Breast epithelium (tissue), 4 donors: ENCODE results near the gene MPPE1. TPM values are rescaled to one million over a fixed set of nuclear protein-coding genes. Genes with fewer than 3 reads are reported as not detected.
A peak's percentile ranks its signal among the peaks of the same experiment; 100 is the strongest.

Source experiments
- DNase-seq, 2 donors: peaks; one replicate each; pipeline ENCODE4 v3.0.0-alpha.2; 2019; ENCODE audit warnings: low spot score in 2 of 2
- H3K27ac ChIP-seq, 2 donors: fragments of 200-600 bp; sonication (generic) in 1 of 2; one replicate each; pipeline ENCODE4 v1.5.1; 2016 to 2019; ENCODE audit warnings: mild to moderate bottlenecking in 1 of 2
- H3K27me3 ChIP-seq, 2 donors: fragments of 200-600 bp; sonication (generic) in 1 of 2; one replicate each; pipeline versions ENCODE4 v1.5.1 to v1.6.0; 2017 to 2019; ENCODE audit warnings: control low read depth in 1 of 2, mild to moderate bottlenecking in 1 of 2
- H3K36me3 ChIP-seq: fragments of 200-600 bp; one replicate; pipeline ENCODE4 v1.5.1; 2019
- H3K4me1 ChIP-seq, 2 donors: fragments of 200-600 bp; sonication (generic); one replicate each; pipeline ENCODE4 v1.5.1; 2016 to 2019; ENCODE audit warnings: control low read depth in 1 of 2
- H3K4me3 ChIP-seq, 3 donors: fragments of 200-600 bp; sonication (generic); 1 replicate in 2 of 3; 2 replicates in 1 of 3; pipeline ENCODE4 v1.5.1; 2016 to 2019; ENCODE audit warnings: mild to moderate bottlenecking in 3 of 3, moderate library complexity in 2 of 3
- H3K9me3 ChIP-seq, 2 donors: fragments of 200-600 bp; sonication (generic) in 1 of 2; one replicate each; pipeline ENCODE4 v1.5.1; 2016 to 2019; ENCODE audit warnings: control low read depth in 1 of 2
- POLR2A ChIP-seq: fragments of 450-650 bp; IDR thresholded peaks from one replicate; pipeline ENCODE4 v1.6.1; 2016; ENCODE audit warnings: antibody characterized with exemption, mild to moderate bottlenecking, moderate library complexity
- POLR2AphosphoS5 ChIP-seq, 3 donors: sonication (generic); formaldehyde crosslinking; IDR thresholded peaks; one replicate each; pipeline ENCODE4 v1.6.1; 2017; ENCODE audit warnings: antibody characterized with exemption in 3 of 3
- intact Hi-C: fragments of 100-400 bp; cut with DNase I; formaldehyde crosslinking; loops from one replicate; pipeline ENCODE4 v1.15.1; 2023; ENCODE audit warnings: low total_unique reads
- total RNA-seq, 3 donors: library from RNA; depleted of rRNA; stranded (reverse); fragments of >200 nt; gene quantifications; one replicate each; pipeline ENCODE4 v1.1.0, GENCODE V29; 2016
- TF ChIP-seq, protein P1 (sequence below), 3 donors: fragments of 450-650 bp; IDR thresholded peaks; one replicate each; pipeline ENCODE4 v1.5.1; 2016 to 2017; ENCODE audit warnings: antibody characterized with exemption in 3 of 3, mild to moderate bottlenecking in 3 of 3, moderate library complexity in 3 of 3

MPPE1 gene
- total RNA-seq, 3 donors from 2014 or later = 15.4 to 46.0 (median 31.5) TPM

- intact Hi-C loops = loop anchor here (5.0 kb wide), 1 partner anchor 39 kb away; the partner anchor contains the start of gene IMPA2
- Histone ChIP-seq H3K4me1 (no peaks in the 10 kb centered on the region), H3K36me3 (no peaks in the 10 kb centered on the region), H3K9me3 (no peaks in the 10 kb centered on the region), H3K27me3 (no peaks in the 10 kb centered on the region), H3K27ac (no peak overlapping the region), H3K4me3 (no peak overlapping the region)
- TF ChIP-seq POLR2A (no peak), POLR2AphosphoS5 (IDR thresholded peaks at IDR 0.05) (no peak)
- TF ChIP-seq, protein P1, sequence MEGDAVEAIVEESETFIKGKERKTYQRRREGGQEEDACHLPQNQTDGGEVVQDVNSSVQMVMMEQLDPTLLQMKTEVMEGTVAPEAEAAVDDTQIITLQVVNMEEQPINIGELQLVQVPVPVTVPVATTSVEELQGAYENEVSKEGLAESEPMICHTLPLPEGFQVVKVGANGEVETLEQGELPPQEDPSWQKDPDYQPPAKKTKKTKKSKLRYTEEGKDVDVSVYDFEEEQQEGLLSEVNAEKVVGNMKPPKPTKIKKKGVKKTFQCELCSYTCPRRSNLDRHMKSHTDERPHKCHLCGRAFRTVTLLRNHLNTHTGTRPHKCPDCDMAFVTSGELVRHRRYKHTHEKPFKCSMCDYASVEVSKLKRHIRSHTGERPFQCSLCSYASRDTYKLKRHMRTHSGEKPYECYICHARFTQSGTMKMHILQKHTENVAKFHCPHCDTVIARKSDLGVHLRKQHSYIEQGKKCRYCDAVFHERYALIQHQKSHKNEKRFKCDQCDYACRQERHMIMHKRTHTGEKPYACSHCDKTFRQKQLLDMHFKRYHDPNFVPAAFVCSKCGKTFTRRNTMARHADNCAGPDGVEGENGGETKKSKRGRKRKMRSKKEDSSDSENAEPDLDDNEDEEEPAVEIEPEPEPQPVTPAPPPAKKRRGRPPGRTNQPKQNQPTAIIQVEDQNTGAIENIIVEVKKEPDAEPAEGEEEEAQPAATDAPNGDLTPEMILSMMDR (IDR thresholded peaks at IDR 0.05) = no peak
- no peak for DNase-seq
These were observed 35.4 kb upstream of the MPPE1 start for GRCh38 chr18:11943551-11943950.

GRCh38 chr18:11940956-11941355 is 32.8 kb upstream of the MPPE1 start:
- intact Hi-C loops = loop anchor here (5.0 kb wide), 1 partner anchor 41 kb away; the partner anchor contains the start of gene IMPA2

DNA sequence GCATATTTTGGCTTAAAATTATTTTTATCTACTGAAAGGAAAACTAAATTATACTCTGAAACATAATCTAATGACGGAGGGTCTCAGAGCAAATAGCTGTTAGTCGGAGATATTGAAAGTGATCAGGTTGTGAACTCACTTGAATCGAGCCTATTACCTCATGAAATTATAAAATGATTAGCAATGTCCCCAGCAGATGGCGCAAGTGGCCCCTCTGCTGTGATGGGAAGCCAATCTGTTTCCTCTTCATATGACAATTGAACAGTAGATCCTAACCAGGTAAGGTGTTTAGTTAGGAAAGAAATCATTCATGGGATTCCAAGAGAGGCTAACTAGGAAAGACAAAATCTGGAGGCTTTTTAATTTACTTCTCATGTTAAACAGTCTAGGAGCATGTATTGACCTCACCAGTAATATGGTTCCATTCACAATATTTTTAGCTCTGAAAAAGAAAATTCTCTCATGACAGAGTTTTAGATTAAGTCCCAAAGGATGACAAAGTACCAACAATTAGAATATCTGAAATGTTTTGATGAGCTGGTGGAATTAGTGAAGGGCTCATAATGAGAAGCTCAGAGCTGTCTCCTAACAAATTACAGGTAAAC is 29.9 kb upstream of the MPPE1 start:
- no peaks in the 10 kb centered on the region for H3K4me1 ChIP-seq
- no peaks in the 10 kb centered on the region for H3K36me3 ChIP-seq
- H3K4me3 ChIP-seq = no peak overlapping the region
- intact Hi-C loops = no loop called here
- H3K27me3 ChIP-seq = no peaks in the 10 kb centered on the region
- TF ChIP-seq, protein P1 (IDR thresholded peaks at IDR 0.05) = peak; percentile 32 to 87 (median 80)
- TF ChIP-seq POLR2A (no peak), POLR2AphosphoS5 (IDR thresholded peaks at IDR 0.05) (peak in 1 of 3 donors; percentile 34)
- no peak overlapping the region for H3K27ac ChIP-seq
- no peaks in the 10 kb centered on the region for H3K9me3 ChIP-seq
- peak; percentile 73 for DNase-seq

More at GRCh38 chr18:11940956-11941355, 32.8 kb upstream of the MPPE1 start:
- no peaks in the 10 kb centered on the region for H3K4me1 ChIP-seq
- DNase-seq = no peak
- H3K4me3 ChIP-seq = no peak overlapping the region
- TF ChIP-seq POLR2AphosphoS5 (IDR thresholded peaks at IDR 0.05) (no peak), POLR2A (no peak)
- TF ChIP-seq, protein P1 (IDR thresholded peaks at IDR 0.05) = no peak
- H3K27me3 ChIP-seq = no peaks in the 10 kb centered on the region
- H3K9me3 ChIP-seq = no peaks in the 10 kb centered on the region
- H3K27ac ChIP-seq = no peak overlapping the region
- no peaks in the 10 kb centered on the region for H3K36me3 ChIP-seq

- no peak for DNase-seq
- H3K27ac ChIP-seq = no peak overlapping the region
- H3K4me1 ChIP-seq = no peaks in the 10 kb centered on the region
- no peaks in the 10 kb centered on the region for H3K9me3 ChIP-seq
- no peaks in the 10 kb centered on the region for H3K27me3 ChIP-seq
- TF ChIP-seq POLR2A (no peak), POLR2AphosphoS5 (IDR thresholded peaks at IDR 0.05) (no peak)
- TF ChIP-seq, protein P1 (IDR thresholded peaks at IDR 0.05) = no peak
- no peaks in the 10 kb centered on the region for H3K36me3 ChIP-seq
- intact Hi-C loops = no loop called here
- H3K4me3 ChIP-seq = no peak overlapping the region
These were observed 24.3 kb upstream of the MPPE1 start for GRCh38 chr18:11932393-11932792.

GRCh38 chr18:11927497-11927896 is 19.4 kb upstream of the MPPE1 start:
- H3K4me1 ChIP-seq = no peaks in the 10 kb centered on the region
- H3K27ac ChIP-seq = peak overlapping the region; percentile 38 to 58
- no peaks in the 10 kb centered on the region for H3K36me3 ChIP-seq
- H3K4me3 ChIP-seq = no peak overlapping the region
- TF ChIP-seq POLR2A = no peak
- TF ChIP-seq, protein P1 (IDR thresholded peaks at IDR 0.05) = peak in 2 of 3 donors; percentile 9 to 26
- TF ChIP-seq POLR2AphosphoS5 (IDR thresholded peaks at IDR 0.05) = peak in 1 of 3 donors; percentile 52
- intact Hi-C loops = no loop called here
- H3K27me3 ChIP-seq = no peaks in the 10 kb centered on the region
- DNase-seq = peak in 1 of 2 donors; percentile 89
- no peaks in the 10 kb centered on the region for H3K9me3 ChIP-seq
